HG03159 (cell line): ENCODE measurements around the gene PROC.

ENCODE experiments used
- ATAC-seq: cut with Tn5 transposase; IDR thresholded peaks from one replicate; pipeline ENCODE4 v1.9.1; 2021; ENCODE audit warnings: mild to moderate bottlenecking, moderate library complexity; ENCODE audit not compliant: unreplicated experiment

Gene PROC

DNA sequence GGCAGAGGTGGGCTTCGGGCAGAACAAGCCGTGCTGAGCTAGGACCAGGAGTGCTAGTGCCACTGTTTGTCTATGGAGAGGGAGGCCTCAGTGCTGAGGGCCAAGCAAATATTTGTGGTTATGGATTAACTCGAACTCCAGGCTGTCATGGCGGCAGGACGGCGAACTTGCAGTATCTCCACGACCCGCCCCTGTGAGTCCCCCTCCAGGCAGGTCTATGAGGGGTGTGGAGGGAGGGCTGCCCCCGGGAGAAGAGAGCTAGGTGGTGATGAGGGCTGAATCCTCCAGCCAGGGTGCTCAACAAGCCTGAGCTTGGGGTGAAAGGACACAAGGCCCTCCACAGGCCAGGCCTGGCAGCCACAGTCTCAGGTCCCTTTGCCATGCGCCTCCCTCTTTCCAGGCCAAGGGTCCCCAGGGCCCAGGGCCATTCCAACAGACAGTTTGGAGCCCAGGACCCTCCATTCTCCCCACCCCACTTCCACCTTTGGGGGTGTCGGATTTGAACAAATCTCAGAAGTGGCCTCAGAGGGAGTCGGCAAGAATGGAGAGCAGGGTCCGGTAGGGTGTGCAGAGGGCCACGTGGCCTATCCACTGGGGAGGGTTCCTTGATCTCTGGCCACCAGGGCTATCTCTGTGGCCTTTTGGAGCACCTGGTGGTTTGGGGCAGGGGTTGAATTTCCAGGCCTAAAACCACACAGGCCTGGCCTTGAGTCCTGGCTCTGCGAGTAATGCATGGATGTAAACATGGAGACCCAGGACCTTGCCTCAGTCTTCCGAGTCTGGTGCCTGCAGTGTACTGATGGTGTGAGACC is at the start of gene PROC:
Gene PROC, plus strand, starts transcription at position 128 of the 812 bp plus-strand sequence. CDS start 1,516 bp downstream, outside the sequence.
- no peak for ATAC-seq

DNA sequence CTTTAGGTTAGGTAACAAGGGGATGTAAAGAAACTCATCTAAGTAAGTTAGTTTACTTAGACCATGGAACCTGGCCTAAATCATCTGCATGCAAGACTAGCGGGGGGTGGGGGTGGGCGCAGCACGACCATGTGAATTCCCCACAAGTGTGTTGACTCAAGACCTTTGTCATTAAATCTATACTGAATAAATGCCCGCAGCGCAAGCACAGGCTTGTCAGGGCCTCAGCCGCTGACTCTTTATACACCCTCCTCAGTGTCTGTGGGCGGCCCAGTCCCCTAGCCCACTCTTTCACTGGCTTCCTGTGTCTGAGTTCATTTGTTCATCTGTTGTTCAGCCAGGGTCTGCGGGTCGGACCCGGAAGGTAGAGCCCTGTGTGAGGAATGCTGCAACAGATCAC is 48.2 kb upstream of the PROC start:
- no peak for ATAC-seq

DNA sequence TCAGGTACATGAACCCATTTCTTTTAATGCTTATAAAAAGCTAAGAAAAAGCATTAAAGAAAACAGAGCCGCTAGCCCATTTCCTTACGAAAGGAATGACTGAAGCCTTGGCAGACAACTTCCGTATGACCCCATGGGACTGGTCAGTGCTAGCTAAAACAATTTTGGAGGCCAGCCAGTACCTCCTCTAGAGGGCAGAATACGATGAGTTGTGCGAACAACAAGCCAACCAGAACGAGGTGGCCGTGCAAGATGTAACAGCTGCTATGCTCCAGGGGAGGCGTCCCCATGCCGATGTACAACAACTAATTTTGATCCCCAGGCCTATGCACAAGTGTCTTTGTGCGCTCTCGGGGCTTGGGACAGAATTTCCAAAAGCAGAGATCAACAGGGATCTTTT is 47.2 kb upstream of the PROC start:
- no peak for ATAC-seq

DNA sequence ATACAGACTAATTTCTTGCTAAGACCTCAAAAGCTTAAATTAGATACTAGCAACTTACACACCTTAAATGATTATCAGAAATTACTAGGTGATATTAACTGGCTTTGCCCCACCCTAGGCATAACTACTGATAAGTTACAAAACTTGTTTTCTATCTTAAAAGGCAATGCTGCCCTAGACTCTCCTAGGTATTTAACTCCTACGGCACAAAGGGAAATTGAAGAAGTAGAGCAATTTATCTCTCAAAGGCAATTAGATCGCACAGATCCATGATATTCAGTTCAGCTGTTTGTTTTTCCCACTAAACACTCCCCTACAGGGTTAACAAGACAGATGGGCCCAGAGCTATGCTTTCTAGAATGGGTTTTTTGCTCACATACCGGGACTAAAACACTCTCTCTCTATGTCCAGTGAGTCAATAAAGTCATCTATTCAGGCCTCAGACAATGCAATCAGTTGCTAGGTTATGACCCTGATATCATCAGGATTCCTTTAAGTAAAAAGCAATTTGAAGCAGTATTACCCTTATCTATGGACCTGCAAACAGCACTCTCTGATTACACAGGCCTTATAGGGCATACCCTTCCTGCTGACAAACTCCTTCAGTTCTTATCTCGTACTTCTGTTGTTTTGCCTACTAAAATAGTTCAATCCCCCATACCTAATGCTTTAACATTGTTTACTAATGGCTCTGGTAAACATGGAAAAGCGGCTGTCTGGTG is 44.7 kb upstream of the PROC start:
- ATAC-seq: no peak

DNA sequence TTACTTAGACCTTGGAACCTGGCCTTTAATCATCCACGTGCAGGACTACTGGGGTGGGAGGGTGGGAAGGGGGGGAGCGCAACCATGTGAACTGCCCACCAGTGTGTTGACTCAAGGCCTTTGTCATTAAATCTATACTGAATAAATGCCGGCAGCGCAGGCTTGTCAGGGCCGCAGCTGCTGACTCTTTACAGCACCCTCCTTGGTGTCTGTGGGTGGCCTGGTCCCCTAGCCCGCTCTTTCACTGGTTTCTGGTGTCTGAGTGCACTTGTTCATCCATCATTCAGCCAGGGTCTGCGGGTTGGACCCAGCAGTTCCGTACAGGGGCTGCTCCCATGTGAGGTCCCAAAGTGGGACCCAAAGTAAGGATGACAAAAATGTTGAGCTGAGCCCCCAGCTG is 42.0 kb upstream of the PROC start:
- no peak for ATAC-seq

DNA sequence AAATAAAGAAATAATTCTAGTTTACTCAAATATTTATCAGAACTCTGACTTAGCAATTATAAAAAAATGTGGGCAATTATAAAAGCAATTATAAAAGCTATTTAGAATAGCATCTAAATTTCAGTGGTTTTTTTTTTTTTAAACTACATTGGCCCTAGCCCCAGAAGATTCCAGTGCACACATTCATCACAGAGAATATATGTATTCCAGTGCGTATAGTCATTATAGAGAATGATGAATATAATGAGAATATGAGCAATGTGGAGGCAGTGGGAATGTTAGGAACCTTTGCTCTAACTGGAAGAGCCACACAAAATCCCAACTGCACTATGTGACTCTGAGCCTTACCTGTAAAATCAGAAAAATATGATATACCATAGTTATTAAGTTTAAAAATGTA is 41.0 kb upstream of the PROC start:
- no peak for ATAC-seq

DNA sequence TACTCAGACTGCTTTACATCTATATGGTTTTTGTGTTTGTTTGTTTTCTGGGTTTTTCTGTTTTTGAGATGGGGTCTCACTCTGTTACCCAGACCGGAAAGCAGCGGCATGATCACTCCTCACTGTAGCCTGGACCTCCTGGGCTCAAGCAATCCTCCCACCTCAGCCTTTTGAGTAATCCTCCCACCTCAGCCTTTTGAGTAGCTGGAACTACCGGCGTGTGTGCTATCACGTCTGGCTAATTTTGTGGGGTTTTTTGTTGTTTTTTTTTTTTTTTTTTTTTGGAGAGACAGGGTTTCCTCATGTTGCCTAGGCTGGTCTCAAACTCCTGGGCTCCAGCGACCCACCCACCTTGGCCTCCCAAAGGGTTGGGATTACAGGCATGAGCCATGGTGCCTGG is 39.5 kb upstream of the PROC start:
- no peak for ATAC-seq

DNA sequence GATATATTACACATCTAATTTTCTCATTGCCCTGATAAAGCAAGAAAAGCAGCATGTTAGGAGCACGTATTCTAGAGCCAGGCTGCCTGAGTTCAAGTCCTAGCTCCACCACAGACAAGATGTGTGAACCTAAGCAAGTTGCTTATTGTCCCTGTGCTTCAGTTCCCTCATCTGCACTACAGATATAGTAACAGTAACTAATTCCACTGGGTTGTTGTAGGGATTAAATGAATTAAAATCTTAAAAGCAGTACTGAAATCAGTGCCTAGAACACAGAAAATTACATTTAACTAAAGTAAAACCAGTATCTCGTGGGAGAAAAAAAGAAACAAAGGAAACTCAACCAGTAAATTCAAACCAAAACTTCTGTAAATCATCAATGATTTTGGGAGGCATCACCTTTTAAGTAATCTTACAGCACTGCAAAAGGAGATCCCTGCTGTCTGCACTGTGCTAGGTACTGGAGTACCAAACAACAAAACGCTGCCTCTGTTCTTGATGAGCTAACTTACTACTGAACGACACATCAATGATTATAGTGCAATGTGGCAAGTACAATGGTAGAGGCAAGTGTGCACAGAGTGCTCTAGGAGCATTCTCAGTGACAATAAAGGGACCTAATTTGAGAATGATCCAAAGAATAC is 38.4 kb upstream of the PROC start:
- no peak for ATAC-seq

DNA sequence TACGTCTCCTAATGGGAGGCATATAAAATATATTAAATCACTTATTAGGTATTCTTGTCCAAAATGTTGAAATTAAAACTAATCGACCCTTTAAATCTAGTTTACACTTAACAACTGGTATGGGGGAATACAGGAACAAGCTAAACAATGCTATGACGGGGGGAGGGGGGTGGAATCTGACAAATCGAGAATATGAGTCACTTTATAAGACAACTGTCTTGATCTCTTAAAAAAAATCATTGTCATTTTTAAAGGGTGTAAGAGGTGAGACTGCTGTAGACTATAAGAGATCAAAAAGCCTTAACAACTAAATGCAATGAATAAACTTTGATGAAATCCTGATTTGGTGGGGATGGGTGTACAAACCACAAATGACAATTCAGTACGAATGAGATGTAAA is 36.5 kb upstream of the PROC start:
- no peak for ATAC-seq

DNA sequence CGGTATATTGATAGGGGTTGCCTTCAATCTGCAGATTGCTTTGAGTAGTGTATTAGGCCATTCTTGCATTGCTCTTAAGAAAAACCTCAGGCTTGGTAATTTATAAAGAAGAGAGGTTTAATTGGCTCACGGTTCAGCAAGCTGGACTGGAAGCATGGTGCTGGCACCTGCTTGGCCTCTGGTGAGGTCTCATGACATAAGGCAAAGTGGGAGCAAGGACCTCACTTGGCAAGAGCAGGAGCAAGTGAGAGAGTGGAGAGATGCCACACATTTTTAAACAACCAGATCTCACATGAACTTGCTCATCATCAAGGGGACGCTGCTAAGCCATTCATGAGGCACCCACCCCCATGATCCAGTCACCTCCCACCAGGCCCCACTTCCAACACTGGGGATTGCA is 35.4 kb upstream of the PROC start:
- no peak for ATAC-seq

DNA sequence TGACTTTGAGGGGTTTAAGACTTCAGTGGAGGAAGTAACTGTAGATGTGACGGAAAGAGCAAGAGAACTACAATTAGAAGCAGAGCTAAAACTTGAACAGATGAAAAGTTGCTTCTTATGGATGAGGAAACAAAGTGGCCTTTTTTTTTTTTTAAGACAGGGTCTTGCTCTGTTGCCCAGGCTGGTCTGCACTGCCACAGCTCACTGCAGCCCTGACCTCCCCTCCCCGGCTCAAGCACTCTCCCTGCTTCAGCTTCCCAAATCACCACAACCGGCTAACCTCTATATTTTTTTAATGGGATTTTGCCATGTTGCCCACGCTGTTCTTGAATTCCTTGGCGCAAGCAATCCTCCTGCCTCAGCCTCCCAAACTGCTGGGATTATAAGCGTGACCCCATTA is 33.7 kb upstream of the PROC start:
- ATAC-seq: no peak

DNA sequence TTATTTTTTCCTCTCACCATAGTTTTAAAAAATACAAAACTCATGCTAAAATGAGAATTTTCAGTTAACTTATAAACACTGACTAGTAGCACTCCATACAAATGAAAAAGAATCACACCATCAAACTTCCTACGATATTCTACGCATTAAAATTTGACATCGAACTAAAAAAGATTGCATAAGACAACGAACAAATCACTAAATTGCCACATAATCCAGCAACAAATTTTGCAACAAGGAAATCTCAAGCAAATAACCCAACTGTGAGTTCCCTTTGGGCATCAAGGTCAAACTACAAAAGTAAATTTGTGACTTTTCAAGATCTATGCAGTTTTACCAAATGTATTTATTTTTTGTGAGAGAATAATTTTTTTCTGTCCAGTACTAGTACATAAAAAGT is 32.0 kb upstream of the PROC start:
- no peak for ATAC-seq

DNA sequence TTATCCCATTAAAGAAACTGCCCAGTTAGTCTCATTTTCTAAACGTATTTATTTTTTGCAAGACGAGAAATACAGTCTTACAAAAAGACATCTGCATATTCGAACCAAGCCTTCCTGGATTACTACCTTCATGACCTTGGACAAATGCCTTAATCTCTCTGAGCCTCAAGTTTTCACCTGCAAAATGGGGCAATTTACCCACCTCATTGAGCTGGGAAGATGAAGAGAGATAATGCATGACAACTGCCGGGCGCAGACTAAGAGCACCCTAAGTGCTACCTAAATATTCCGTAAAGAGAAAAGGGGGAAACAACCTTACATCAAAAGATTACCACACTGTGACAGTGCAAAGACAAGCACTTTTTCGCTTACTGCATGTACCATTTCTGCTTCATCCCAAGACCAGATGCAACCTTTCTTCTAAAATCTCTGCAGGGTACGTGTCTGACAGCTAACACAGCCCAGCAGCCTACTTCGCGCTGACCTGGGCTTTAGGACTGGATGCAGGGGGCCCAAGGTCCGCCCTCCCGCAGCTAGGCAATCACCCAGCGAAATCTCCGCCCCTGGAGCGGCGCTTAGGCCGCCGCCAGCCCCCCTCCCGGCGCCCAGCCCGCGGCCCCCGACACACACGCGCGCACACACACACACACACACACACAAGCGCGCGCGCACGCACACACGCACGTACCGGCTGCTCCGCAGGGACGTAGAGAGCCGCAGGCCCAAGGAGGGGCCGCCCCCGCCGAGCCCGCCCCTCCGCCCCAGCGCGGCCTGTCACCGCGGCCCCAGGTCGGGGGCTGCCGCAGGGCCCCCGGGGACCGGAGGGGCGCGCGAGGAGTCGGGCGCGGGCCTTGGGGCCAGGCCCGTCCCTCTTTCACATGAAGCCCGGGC is 31.2 kb upstream of the PROC start:
- ATAC-seq: peak; percentile 62

DNA sequence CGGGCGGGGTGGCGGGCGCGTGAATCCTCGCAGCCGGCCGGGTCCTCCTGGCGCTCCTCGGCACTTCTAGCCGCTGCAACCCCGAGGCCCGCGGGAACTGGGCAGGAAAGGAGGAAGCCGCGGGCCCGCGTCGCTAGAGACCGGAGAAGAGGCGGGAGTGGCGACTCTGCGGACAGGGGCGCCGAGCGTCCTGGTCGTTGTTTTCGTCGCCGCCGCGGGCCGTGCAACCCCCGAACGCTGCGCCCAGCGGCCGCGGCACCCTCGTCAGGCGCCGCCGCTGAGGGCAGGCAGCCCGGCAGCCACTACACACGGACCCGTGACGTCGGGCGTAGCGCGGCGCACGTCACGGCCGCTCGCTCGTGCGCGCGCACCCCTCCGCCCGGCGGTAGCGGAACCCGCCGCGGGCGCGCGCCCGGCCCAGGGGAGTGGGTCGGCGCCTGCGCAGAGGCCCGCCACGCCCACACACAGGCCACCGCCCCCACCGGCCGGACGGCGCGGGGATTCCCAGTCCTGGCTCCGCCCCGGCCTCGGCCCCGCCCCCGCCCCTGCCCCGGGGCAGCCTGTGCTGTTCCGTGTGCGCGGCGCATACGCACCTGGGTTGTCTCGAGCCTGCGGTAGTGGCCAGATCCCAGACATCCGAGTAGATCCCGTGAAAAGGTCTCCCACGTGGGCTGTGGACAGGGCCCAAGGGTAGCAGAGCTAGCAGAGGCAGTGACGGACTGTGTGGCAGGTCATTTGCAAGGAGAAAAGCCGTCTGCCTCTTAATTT is 30.4 kb upstream of the PROC start, which contains the start of gene MAP3K2:
Gene MAP3K2, minus strand, starts transcription at position 321 of the 768 bp plus-strand sequence. CDS start 44,846 bp downstream, outside the sequence.
- peak; percentile 75 for ATAC-seq

DNA sequence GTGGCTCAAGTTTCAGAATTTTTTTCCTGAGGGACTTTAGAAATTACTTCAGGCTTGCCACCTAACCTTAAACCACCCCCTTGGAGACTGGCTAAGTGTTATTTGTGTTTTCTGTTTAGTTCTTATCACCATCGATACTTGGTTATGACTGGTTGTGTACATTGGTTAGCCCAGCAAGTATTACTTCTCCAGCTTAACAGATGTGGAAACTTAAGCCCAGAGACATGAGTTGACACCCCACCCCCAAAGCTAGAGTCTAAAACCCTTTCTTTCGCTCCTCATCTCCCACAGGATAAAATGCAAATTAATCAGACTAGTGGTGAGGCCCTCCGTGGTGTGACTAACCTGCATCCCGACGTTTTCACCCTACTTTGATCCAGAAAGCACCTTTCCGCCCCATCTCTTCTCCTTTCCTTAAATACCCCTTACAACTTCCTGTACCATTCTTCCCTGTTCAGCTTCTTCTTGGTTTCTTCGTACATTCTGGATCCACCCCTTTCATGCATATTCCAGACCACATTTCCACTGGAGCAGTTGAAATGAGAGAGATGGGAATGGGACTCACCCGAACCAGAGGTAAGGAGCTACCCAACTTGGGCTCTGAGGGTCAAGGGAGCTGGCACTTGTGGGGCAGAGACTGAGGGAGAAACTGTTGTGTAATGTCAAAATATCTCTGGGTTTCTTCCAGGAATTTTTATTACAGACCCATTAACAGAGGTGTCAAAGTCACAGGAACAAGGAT is 29.6 kb upstream of the PROC start:
- ATAC-seq: peak; percentile 10

DNA sequence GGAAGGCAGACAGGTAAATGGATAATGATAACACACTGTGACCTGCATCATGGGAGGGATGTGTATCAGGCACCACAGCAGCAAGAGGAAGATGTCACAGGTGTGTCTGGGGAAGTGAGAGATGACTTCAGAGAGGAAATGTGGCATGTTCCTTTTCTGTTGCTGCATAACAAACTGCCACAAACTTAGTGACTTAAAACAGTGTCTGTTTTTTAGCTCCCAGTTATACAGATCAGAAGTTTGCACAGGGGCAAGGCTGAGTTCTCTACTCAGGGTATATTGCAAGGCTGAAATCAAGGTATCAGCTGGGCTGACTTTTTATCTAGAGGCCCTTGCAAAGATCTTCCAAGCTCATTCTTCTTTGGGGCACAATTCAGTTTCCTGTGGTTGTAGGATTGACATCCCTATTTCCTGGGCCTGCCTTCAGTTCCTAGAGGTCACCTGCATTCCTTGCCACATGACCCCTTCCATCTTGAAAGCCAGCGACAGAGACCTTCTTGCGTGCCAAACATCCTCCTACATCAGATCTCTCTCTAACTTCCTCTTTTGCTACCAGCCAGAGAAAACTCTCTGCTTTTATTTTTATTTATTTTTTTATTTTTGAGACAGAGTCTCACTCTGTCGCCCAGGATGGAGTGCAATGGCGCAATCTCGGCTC is 28.3 kb upstream of the PROC start:
- no peak for ATAC-seq

DNA sequence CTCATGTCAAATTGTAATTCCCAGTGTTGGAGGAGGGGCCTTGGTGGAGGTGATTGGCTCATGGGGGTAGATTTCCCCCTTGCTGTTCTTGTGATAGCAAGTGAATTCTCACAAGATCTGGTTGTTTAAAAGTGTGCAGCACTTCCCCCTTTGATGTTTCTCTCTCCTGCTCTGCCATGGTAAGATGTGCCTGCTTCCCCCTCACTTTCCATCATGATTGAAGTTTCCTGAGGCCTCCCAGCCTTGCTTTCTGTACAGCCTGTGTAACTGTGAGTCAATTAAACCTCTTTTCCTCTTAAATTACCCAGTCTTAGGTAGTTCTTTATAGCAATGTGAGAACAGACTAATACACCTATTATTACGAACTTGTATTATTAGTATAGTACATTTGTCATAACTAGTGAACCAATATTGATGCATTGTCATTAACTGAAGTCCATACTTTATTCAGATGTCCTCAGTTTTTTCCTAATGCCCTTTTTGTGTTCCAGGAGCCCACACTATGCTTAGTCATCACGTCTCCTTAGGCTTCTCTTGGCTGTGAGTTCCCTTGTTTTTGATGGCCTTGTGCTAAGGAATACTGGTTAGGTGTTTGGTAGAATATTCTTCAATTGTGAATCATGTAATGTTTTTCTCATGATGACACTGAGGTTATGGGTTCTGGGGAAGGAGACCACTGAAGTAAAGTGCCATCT is 25.9 kb upstream of the PROC start:
- ATAC-seq: no peak
